ENCODE measurements around the gene SLC13A2.

DNA sequence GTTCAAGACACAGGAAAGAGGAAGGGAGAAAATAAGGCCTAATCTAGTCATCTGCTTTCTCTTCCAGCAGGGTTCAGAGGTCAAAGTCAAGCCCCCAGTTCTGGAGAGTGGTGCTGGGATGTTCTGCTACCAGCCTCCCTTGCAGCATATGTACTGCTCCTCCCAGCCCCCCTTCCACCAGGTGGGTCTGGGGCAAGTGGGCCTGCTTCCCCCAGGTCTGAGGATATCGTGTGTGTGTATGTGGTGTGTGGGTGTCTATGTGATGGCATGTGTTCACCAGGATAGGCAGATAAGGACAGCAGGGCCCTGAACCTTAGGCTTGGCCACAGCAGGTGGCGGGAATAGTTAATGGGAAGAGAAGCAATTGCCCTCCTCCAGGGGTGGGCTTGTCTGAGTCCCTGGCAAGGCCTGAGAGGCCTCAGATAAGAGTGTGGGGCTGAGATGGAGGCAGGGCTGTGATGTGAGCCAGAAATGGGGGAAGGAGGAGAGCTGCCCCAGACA lies 53.8 kb downstream of the SLC13A2 start:
- TF ChIP-seq, protein P1, sequence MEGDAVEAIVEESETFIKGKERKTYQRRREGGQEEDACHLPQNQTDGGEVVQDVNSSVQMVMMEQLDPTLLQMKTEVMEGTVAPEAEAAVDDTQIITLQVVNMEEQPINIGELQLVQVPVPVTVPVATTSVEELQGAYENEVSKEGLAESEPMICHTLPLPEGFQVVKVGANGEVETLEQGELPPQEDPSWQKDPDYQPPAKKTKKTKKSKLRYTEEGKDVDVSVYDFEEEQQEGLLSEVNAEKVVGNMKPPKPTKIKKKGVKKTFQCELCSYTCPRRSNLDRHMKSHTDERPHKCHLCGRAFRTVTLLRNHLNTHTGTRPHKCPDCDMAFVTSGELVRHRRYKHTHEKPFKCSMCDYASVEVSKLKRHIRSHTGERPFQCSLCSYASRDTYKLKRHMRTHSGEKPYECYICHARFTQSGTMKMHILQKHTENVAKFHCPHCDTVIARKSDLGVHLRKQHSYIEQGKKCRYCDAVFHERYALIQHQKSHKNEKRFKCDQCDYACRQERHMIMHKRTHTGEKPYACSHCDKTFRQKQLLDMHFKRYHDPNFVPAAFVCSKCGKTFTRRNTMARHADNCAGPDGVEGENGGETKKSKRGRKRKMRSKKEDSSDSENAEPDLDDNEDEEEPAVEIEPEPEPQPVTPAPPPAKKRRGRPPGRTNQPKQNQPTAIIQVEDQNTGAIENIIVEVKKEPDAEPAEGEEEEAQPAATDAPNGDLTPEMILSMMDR (IDR thresholded peaks at IDR 0.05): no peak
- TF ChIP-seq POLR2A (IDR thresholded peaks at IDR 0.05): no peak

Measured in testis (tissue), 2 donors.